Measurements from ENCODE around the gene EIF3C.
"Not testable (repeated sequence)": the region's sequence is repeated elsewhere in the genome, so short reads cannot be mapped to it uniquely, and the experiment has no call there.

DNA sequence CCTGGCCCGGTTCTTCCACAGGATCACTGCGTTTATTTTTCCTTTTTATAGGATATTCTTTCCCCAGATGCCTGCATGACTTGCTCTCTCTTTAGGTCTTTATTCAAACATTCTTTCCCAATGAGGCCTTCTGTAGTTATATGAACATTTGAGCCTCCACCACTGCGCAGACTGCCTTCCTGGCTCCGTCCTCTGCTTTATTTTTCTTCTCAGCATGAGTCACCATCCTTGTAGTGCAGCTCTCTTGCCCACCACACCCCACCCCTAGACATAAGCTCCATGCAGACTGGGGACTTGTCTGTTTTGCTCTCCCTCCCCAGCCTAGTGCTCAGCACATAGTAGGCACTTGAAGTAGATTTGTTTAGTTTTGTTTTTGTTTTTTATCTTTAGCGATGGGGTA lies 20.0 kb downstream of the EIF3C start:
- not testable (repeated sequence) for TF ChIP-seq CTCF (conservative IDR thresholded peaks at IDR 0.05); EZH2 (IDR thresholded peaks at IDR 0.05; ENCODE audit: low read depth)

Measured in PC-9 (cell line).